SU-DHL-6 (cell line): ENCODE results near the gene PNPLA7.
A peak's percentile ranks its signal among the peaks of the same experiment; 100 is the strongest.
"Not testable (repeated sequence)": the region's sequence is repeated elsewhere in the genome, so short reads cannot be mapped to it uniquely, and the experiment has no call there.

Experiments
- H2AFZ ChIP-seq: fragments of 200-600 bp; sonication (generic); 2 replicates; pipeline ENCODE4 v1.6.1; 2014; ENCODE audit warnings: low read depth, mild to moderate bottlenecking, moderate library complexity, mixed read lengths, antibody characterized with exemption, low read length; ENCODE audit not compliant: severe bottlenecking
- H3F3A ChIP-seq: fragments of 200-600 bp; shearing (Covaris generic); 2 replicates; pipeline ENCODE4 v1.6.0; 2016; ENCODE audit warnings: antibody characterized with exemption, mild to moderate bottlenecking; ENCODE audit not compliant: insufficient read depth
- H3K27ac ChIP-seq: fragments of 200-600 bp; sonication (generic); 2 replicates; pipeline ENCODE4 v1.5.1; 2016; ENCODE audit warnings: low read depth, mild to moderate bottlenecking, low read length, moderate library complexity, mixed read lengths
- H3K27me3 ChIP-seq: fragments of 200-600 bp; sonication (generic), shearing (Covaris generic); 2 replicates; pipeline ENCODE4 v1.6.0; 2014; ENCODE audit warnings: mild to moderate bottlenecking, low read length
- H3K36me3 ChIP-seq: fragments of 200-600 bp; sonication (generic); 2 replicates; pipeline ENCODE4 v1.6.1; 2014; ENCODE audit warnings: mild to moderate bottlenecking, low read length, mixed read lengths
- H3K4me2 ChIP-seq: fragments of 300-600, 200-600 bp; shearing (Covaris generic), sonication (generic); 2 replicates; pipeline ENCODE4 v1.6.0; 2014; ENCODE audit warnings: low read length, low read depth, mild to moderate bottlenecking; ENCODE audit not compliant: poor library complexity, severe bottlenecking
- H3K4me3 ChIP-seq: fragments of 200-600 bp; sonication (generic); 2 replicates; pipeline ENCODE4 v1.5.1; 2014; ENCODE audit warnings: antibody characterized with exemption, low read length, mild to moderate bottlenecking, mixed read lengths; ENCODE audit not compliant: insufficient read depth, poor library complexity, severe bottlenecking
- H3K79me2 ChIP-seq: fragments of 200-600 bp; sonication (generic); 2 replicates; pipeline ENCODE4 v1.6.1; 2014; ENCODE audit warnings: mild to moderate bottlenecking, low read length, moderate library complexity; ENCODE audit not compliant: insufficient read depth
- H3K9ac ChIP-seq: fragments of 200-600 bp; sonication (generic); 2 replicates; pipeline ENCODE4 v1.7.0; 2014; ENCODE audit warnings: mild to moderate bottlenecking, low read length
- H3K9me2 ChIP-seq: fragments of 200-600 bp; sonication (generic); replicated peaks from 2 replicates; pipeline ENCODE4 v1.6.1; 2014; ENCODE audit warnings: low read length; ENCODE audit not compliant: insufficient read depth
- H3K9me3 ChIP-seq: fragments of 200-600 bp; sonication (generic); 2 replicates; pipeline ENCODE4 v1.6.1; 2014; ENCODE audit warnings: low read length, mixed read lengths; ENCODE audit not compliant: insufficient read depth
- H4K20me1 ChIP-seq: fragments of 200-600 bp; sonication (generic); 2 replicates; pipeline ENCODE4 v1.6.1; 2014; ENCODE audit warnings: low read depth, mild to moderate bottlenecking, antibody characterized with exemption, low read length, moderate library complexity, mixed read lengths
- EZH2phosphoT487 ChIP-seq: fragments of 200-600 bp; sonication (generic), shearing (Covaris generic); conservative IDR thresholded peaks from 2 replicates; pipeline ENCODE4 v1.6.1; 2018; ENCODE audit warnings: mild to moderate bottlenecking, antibody characterized with exemption, low read length, moderate library complexity, mixed read lengths
- TF ChIP-seq, protein P1 (sequence below): fragments of 200-600 bp; sonication (generic); IDR thresholded peaks from one replicate; pipeline ENCODE4 v1.5.1; 2017; ENCODE audit warnings: antibody characterized with exemption, mild to moderate bottlenecking, low read length, moderate library complexity; ENCODE audit not compliant: insufficient read depth, poor library complexity, severe bottlenecking

PNPLA7 gene

GRCh38 chr9:137551264-137552021 lies 1.2 kb upstream of the PNPLA7 start, which contains the start of gene MRPL41:
TSS of gene MRPL41 (plus strand) at chr9:137551879. CDS start at chr9:137552082, 203 bp downstream.
- Histone ChIP-seq H3K27me3 (no peaks in the 10 kb centered on the region), H4K20me1 (no peaks in the 10 kb centered on the region), H3K9ac (peak within 1 kb of the TSS; percentile 73), H3K36me3 (no peaks in the 10 kb centered on the region), H3F3A (peaks cover 17% of the 10 kb centered on the region), H3K9me2 (no peaks in the 10 kb centered on the region), H3K4me2 (peak within 1 kb of the TSS; percentile 77), H3K4me3 (peak within 1 kb of the TSS; percentile 90), H3K9me3 (no peaks in the 10 kb centered on the region), H3K27ac (peak within 1 kb of the TSS; percentile 30), H3K79me2 (peaks cover 5% of the 10 kb centered on the region; the same call in 1 of the 2 replicates), H2AFZ (peak within 1 kb of the TSS; percentile 93)
- TF ChIP-seq EZH2phosphoT487: no peak
- TF ChIP-seq, protein P1, sequence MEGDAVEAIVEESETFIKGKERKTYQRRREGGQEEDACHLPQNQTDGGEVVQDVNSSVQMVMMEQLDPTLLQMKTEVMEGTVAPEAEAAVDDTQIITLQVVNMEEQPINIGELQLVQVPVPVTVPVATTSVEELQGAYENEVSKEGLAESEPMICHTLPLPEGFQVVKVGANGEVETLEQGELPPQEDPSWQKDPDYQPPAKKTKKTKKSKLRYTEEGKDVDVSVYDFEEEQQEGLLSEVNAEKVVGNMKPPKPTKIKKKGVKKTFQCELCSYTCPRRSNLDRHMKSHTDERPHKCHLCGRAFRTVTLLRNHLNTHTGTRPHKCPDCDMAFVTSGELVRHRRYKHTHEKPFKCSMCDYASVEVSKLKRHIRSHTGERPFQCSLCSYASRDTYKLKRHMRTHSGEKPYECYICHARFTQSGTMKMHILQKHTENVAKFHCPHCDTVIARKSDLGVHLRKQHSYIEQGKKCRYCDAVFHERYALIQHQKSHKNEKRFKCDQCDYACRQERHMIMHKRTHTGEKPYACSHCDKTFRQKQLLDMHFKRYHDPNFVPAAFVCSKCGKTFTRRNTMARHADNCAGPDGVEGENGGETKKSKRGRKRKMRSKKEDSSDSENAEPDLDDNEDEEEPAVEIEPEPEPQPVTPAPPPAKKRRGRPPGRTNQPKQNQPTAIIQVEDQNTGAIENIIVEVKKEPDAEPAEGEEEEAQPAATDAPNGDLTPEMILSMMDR: peak; percentile 24

DNA sequence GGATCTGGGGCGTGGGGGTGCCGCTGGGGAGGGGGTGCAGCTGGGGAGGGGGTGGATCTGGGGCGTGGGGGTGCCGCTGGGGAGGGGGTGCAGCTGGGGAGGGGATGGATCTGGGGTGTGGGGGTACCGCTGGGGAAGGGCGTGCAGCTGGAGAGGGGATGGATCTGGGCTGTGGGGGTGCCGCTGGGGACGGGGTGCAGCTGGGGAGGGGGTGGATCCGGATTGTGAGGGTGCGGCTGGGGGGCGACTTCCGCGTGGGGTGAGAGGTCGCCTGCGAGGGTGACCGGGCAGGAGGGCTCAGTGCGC lies 709 bp upstream of the PNPLA7 start:
- H3K9me2 ChIP-seq, H3K9me3 ChIP-seq, H3K27ac ChIP-seq, H3K79me2 ChIP-seq, H3K36me3 ChIP-seq, H4K20me1 ChIP-seq, H3K27me3 ChIP-seq: not testable (repeated sequence)
- Histone ChIP-seq H3K9ac (peak overlapping the region; percentile 66), H3K4me3 (peak overlapping the region; percentile 75), H2AFZ (peak overlapping the region; percentile 86), H3F3A (peaks cover 17% of the 10 kb centered on the region), H3K4me2 (peak overlapping the region; percentile 77)

DNA sequence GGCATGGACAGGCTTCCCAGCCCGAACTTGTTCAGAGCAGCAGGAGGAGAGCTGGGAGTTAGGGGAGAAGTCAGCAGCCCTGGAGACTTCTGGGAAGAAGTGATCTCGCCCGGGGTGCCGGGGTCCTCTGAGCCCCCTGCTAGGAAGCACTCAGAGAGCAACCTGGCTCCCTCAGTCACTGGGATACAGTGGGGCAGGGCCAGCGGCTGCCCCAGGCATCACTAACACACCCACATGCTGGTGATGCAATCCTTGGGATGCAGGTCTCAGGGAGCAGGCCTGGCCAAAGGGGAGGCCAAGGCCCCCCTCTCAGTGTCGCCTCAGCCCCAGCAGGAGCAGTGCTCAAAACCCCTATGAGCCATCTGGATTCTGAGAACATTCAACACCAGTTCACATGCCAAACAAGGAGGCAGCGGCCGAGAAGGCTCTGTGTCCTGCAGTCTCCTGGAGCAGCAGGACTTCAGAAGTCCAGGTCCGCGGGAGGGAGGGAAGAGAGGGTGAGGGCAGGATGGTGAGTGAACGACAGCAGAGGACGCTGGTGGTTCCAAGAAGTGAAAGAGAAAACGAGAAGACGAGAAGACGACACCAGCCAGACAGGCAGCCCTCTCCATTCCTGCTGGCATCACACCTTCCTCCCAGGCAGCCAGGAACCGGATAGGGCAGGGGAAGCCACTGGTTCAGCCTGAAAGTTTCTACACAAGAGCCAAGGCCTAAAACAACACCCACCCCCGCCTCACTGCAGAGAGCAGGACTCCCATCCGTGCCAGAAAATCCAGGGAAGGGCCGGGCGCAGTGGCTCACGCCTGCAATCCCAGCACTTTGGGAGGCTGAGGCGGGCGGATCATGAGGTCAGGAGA lies 2.3 kb downstream of the PNPLA7 start:
- Histone ChIP-seq H3K4me2 (no peak overlapping the region), H3K9me3 (no peaks in the 10 kb centered on the region), H3K27ac (no peak overlapping the region)

More for the DNA sequence above, 2.3 kb downstream of the PNPLA7 start:
- no peak overlapping the region for H2AFZ ChIP-seq
- no peak overlapping the region for H3K9ac ChIP-seq
- H3K4me3 ChIP-seq: no peak overlapping the region
- H3K79me2 ChIP-seq: peaks cover 5% of the 10 kb centered on the region; the same call in 1 of the 2 replicates
- peaks cover 8% of the 10 kb centered on the region; the same call in 1 of the 2 replicates for H3F3A ChIP-seq
- H3K36me3 ChIP-seq: no peaks in the 10 kb centered on the region
- no peaks in the 10 kb centered on the region for H3K9me2 ChIP-seq
- H3K27me3 ChIP-seq: no peaks in the 10 kb centered on the region
- TF ChIP-seq, protein P1: no peak
- TF ChIP-seq EZH2phosphoT487: no peak
- H4K20me1 ChIP-seq: no peaks in the 10 kb centered on the region
